Pancreas (tissue), 10 donors: Measurements from ENCODE around the gene XIRP2. TPM values are rescaled to one million over a fixed set of nuclear protein-coding genes. Genes with fewer than 3 reads are reported as not detected.
"Not testable (repeated sequence)": the region's sequence is repeated elsewhere in the genome, so short reads cannot be mapped to it uniquely, and the experiment has no call there.

ENCODE experiments used
- ATAC-seq, 4 donors: fragments of 200-7000 bp; cut with Tn5 transposase; one replicate each; pipeline versions ENCODE4 v1.8.0 to v1.9.1; 2020; ENCODE audit warnings: mild to moderate bottlenecking in 4 of 4, moderate library complexity in 4 of 4
- DNase-seq, 6 donors: peaks; one replicate each; pipeline ENCODE4 v3.0.0-alpha.2; 2020
- FAIRE-seq: peaks from 2 replicates; lab custom pipeline; 2012; peaks lifted over from hg19 to GRCh38; lab: Jason Lieb, UNC
- H3K27ac ChIP-seq, 4 donors: fragments of 200-600 bp; sonication (generic); 1 replicate in 3 of 4; 2 replicates in 1 of 4; pipeline versions ENCODE4 v1.5.0 to v1.8.0; 2020
- H3K27me3 ChIP-seq, 4 donors: fragments of 200-600 bp; one replicate each; pipeline ENCODE4 v1.8.0; 2021
- H3K36me3 ChIP-seq, 3 donors: fragments of 200-600 bp; sonication (generic) in 1 of 3; one replicate each; pipeline versions ENCODE4 v1.5.0 to v1.8.0; 2020 to 2021
- H3K4me1 ChIP-seq, 3 donors: fragments of 200-600 bp; one replicate each; pipeline ENCODE4 v1.8.0; 2021
- H3K4me3 ChIP-seq, 4 donors: fragments of 200-600 bp; sonication (generic) in 2 of 4; one replicate each; pipeline versions ENCODE4 v1.5.0 to v1.8.0; 2020 to 2021
- H3K9me3 ChIP-seq, 4 donors: fragments of 200-600 bp; one replicate each; pipeline ENCODE4 v1.8.0; 2021
- CTCF ChIP-seq, 4 donors: fragments of 200-600 bp; sonication (generic) in 3 of 4; IDR thresholded peaks; one replicate each; pipeline versions ENCODE4 v1.5.0 to v1.8.0; 2021; ENCODE audit warnings: antibody characterized with exemption in 4 of 4
- WGBS, 2 donors: extraction: QIAGEN DNeasy Blood & Tissue Kit; methylation state at CpG; one replicate each; pipeline ENCODE4 v1.1.7; 2013; 5-methylcytosine and 5-hydroxymethylcytosine counted together
- intact Hi-C, 3 donors: fragments of 100-400 bp; cut with DNase I; formaldehyde crosslinking; loops; one replicate each; pipeline versions ENCODE4 v1.11.1 to v1.14.2; 2022
- polyA plus RNA-seq, 2 donors: library from polyadenylated mRNA; stranded (reverse); fragments of 200-250 nt; gene quantifications; one replicate each; pipeline ENCODE4 v1.2.3, GENCODE V29; 2013
- total RNA-seq, 6 donors: library from RNA; stranded (reverse); fragmentation: NEBNext Ultra II Directional in 4 of 6; extraction: Animal tissue kit (Norgen Biotek cat#: 25700) in 4 of 6; gene quantifications; one replicate each; pipeline versions ENCODE4 v1.2.1 to v1.2.4, GENCODE V29; 2021 to 2023
- donor health status: healthy with polysubstance abuse.
- donor health status: DM: no; HTN: no; CAD: no; lungs with moderate emphysema.
- donor health status: DM: no; HTN: no; CAD: no.
- donor health status: control.
- donor health status: control.
- donor health status: Bipolar disorder and iron deficiency.
- donor health status: DM: yes; HTN: yes; CAD: no.
- donor health status: DM: no; HTN: no; CAD: no.
- donor health status: DM: no; HTN: no; CAD: no.
- donor health status: DM: yes; HTN: yes; CAD: no.

The XIRP2 gene
- total and polyA plus RNA-seq, 8 donors, result 0.08 to 0.35 (median 0.28) TPM; not detected in 5

- Histone ChIP-seq H3K4me3 (no peak overlapping the region), H3K27me3 (no peaks in the 10 kb centered on the region), H3K36me3 (no peaks in the 10 kb centered on the region), H3K4me1 (no peaks in the 10 kb centered on the region), H3K27ac (no peak overlapping the region), H3K9me3 (no peaks in the 10 kb centered on the region)
- ATAC-seq (no peak), FAIRE-seq (no peak), DNase-seq (no peak)
- WGBS, 2 donors, result 52 to 92% methylated on average over 1 of the region's 1 CpG
- intact Hi-C loops, result no loop called here
- TF ChIP-seq CTCF (IDR thresholded peaks at IDR 0.05), result no peak
These were observed 124.9 kb downstream of the XIRP2 start for GRCh38 chr2:167013227-167013626.

- ATAC-seq, result no peak
- no peak for TF ChIP-seq CTCF (IDR thresholded peaks at IDR 0.05)
- intact Hi-C loops, result no loop called here
These were observed 127.5 kb downstream of the XIRP2 start for GRCh38 chr2:167015806-167016205.

DNA sequence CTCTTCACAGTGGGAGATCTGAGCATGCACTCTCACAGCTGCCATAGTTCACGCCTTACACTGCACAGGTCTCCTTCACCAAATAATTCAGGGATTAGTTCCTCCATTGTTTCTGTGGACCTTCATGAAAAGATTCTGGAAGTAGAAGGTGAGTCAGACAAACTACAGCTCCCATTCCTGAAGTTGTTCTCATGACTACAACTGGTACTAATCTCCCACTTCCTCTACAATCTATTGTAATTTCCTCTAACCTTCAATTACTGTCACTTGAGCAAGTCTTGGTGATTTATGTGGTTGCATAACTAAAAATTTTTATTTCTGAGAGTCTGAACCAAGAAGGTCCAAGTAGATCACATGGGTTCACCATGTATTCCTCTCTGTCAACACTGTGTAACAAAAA, 128.7 kb downstream of the XIRP2 start:
- FAIRE-seq, result no peak
- intact Hi-C loops, result no loop called here

More at GRCh38 chr2:167015806-167016205, 127.5 kb downstream of the XIRP2 start:
- H3K4me3 ChIP-seq, result no peak overlapping the region
- no peak overlapping the region for H3K27ac ChIP-seq
- DNase-seq, result no peak
- no peaks in the 10 kb centered on the region for H3K27me3 ChIP-seq
- no peaks in the 10 kb centered on the region for H3K36me3 ChIP-seq
- no peaks in the 10 kb centered on the region for H3K9me3 ChIP-seq
- FAIRE-seq, result no peak
- 83 to 93% methylated on average over 3 of the region's 3 CpGs for WGBS, 2 donors
- H3K4me1 ChIP-seq, result no peaks in the 10 kb centered on the region

GRCh38 chr2:167018590-167018989, 130.3 kb downstream of the XIRP2 start:
- no peaks in the 10 kb centered on the region for H3K9me3 ChIP-seq
- no peak overlapping the region for H3K4me3 ChIP-seq
- intact Hi-C loops, result no loop called here
- DNase-seq (no peak), FAIRE-seq (no peak), ATAC-seq (no peak)
- TF ChIP-seq CTCF (IDR thresholded peaks at IDR 0.05), result no peak
- WGBS, 2 donors, result 79 to 83% methylated on average over 2 of the region's 2 CpGs
- H3K27ac ChIP-seq, result no peak overlapping the region
- H3K36me3 ChIP-seq, result no peaks in the 10 kb centered on the region
- H3K27me3 ChIP-seq, result no peaks in the 10 kb centered on the region
- H3K4me1 ChIP-seq, result no peaks in the 10 kb centered on the region

More for the DNA sequence above, 128.7 kb downstream of the XIRP2 start:
- ATAC-seq (no peak), DNase-seq (no peak)
- WGBS, 2 donors, result 87% methylated on average over 1 of the region's 1 CpG
- no peaks in the 10 kb centered on the region for H3K36me3 ChIP-seq
- no peaks in the 10 kb centered on the region for H3K4me1 ChIP-seq
- no peaks in the 10 kb centered on the region for H3K9me3 ChIP-seq
- no peak for TF ChIP-seq CTCF (IDR thresholded peaks at IDR 0.05)
- no peaks in the 10 kb centered on the region for H3K27me3 ChIP-seq
- H3K4me3 ChIP-seq, result no peak overlapping the region
- H3K27ac ChIP-seq, result no peak overlapping the region

- WGBS, 2 donors, result 86 to 94% methylated on average over 4 of the region's 4 CpGs
- Histone ChIP-seq H3K4me3 (no peak overlapping the region), H3K9me3 (no peaks in the 10 kb centered on the region), H3K4me1 (no peaks in the 10 kb centered on the region), H3K27me3 (no peaks in the 10 kb centered on the region), H3K36me3 (no peaks in the 10 kb centered on the region), H3K27ac (no peak overlapping the region)
- DNase-seq (no peak), ATAC-seq (no peak), FAIRE-seq (no peak)
- intact Hi-C loops, result no loop called here
- no peak for TF ChIP-seq CTCF (IDR thresholded peaks at IDR 0.05)
These were observed 140.2 kb downstream of the XIRP2 start for GRCh38 chr2:167028503-167028902.

DNA sequence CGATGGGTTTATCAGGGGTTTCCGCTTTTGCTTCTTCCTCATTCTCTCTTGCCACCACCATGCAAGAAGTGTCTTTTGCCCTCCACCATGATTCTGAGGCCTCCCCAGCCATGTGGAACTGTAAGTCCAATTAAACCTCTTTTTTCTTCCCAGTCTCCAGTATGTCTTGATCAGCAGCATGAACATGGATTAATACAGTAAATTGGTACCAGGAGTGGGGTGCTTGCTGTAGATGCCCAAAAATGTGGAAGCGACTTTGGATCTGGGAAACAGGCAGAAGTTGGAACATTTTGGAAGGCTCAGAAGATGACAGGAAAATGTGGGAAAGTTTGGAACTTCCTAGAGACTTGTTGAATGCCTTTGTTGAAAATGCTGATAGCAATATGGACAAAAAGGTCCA, 146.7 kb downstream of the XIRP2 start:
- not testable (repeated sequence) for H3K4me3 ChIP-seq
- WGBS, 2 donors, result 90 to 96% methylated on average over 3 of the region's 3 CpGs

More for the DNA sequence above, 146.7 kb downstream of the XIRP2 start:
- intact Hi-C loops, FAIRE-seq, H3K27ac ChIP-seq, DNase-seq, H3K4me1 ChIP-seq, H3K36me3 ChIP-seq, H3K27me3 ChIP-seq, ATAC-seq, H3K9me3 ChIP-seq: not testable (repeated sequence)
